Measurements from ENCODE around the gene TRIM56. TPM values are rescaled to one million over a fixed set of nuclear protein-coding genes. Genes with fewer than 3 reads are reported as not detected.

The TRIM56 gene
- total and polyA plus RNA-seq, 2 of the 13 experiments (the other 11 are each of a cell fraction or from before 2014, with no cell fraction given): 3.2 to 7.1 TPM

DNA sequence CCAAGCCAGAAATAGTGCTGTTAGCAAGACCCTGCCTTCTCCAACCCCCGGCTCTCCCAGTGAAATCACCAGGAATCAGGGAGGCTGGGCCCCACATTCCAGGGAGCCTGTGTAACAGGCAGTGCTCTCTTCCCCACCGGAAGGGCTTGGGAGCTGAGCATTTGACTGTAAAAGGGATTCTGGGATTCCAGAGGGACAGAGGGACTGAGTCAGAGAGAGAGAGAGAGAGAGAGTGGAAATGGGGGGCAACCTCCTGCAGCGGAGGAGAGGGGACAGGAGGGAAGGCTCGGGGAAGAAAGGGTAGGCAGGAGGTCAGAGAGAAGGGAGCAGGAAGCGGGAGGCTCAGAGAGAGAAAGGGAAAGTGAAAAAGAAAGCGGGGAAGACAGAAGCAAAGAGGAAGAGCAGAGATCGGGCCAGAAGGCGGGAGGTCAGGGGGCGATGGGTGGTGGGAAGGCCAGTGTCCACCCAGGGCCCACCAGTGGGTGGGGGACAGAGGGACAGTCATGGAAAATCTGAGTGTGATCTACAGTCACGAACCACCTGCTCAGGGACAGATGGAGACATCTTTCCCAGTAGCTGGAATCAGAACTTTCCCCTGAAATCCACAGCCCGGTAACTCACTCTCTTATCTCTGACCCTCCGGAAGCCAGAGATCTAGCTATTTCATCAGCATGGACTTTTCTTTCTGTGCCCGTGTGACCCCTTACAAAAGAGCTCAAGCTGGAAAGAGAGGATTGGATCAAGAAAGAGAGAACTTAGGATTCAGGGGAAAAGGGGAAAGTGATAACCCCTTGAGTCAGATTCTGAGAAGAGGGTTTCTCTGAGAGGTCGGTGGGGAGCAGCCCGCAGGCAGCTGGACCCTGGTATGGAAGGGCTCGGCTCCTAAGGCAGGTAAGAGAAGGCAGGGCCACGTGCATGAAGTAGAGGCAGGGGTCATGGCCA is 37.0 kb downstream of the TRIM56 start (continued):
- TF ChIP-seq, protein P1, sequence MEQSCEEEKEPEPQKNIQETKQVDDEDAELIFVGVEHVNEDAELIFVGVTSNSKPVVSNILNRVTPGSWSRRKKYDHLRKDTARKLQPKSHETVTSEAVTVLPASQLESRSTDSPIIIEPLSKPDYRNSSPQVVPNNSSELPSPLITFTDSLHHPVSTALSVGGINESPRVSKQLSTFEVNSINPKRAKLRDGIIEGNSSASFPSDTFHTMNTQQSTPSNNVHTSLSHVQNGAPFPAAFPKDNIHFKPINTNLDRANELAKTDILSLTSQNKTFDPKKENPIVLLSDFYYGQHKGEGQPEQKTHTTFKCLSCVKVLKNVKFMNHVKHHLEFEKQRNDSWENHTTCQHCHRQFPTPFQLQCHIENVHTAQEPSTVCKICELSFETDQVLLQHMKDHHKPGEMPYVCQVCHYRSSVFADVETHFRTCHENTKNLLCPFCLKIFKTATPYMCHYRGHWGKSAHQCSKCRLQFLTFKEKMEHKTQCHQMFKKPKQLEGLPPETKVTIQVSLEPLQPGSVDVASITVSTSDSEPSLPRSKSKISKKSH (CRISPR knock-in tag; IDR thresholded peaks at IDR 0.05; ENCODE audit: borderline replicate concordance): no peak
- TF ChIP-seq ZNF790 (CRISPR knock-in tag; IDR thresholded peaks at IDR 0.05; ENCODE audit: borderline replicate concordance) (no peak), ARID2 (CRISPR knock-in tag; IDR thresholded peaks at IDR 0.05; ENCODE audit: borderline replicate concordance) (0 out of 2 replicates have a peak, but pooled peaks have one; percentile 27), LCORL (IDR thresholded peaks at IDR 0.05) (peak; percentile 43; the same call in 1 of the 2 replicates), LCORL (CRISPR knock-in tag; IDR thresholded peaks at IDR 0.05) (no peak), ELF1 (CRISPR knock-in tag; IDR thresholded peaks at IDR 0.05) (peak; percentile 64; the same call in 1 of the 2 replicates), XRCC5 (optimal IDR thresholded peaks at IDR 0.05; ENCODE audit: low read length) (peak; percentile 72), CCAR2 (optimal IDR thresholded peaks at IDR 0.05; ENCODE audit: low read depth, low read length) (no peak), SAFB2 (CRISPR knock-in tag; IDR thresholded peaks at IDR 0.05; ENCODE audit: borderline replicate concordance, low read depth) (no peak), FOXA1 (IDR thresholded peaks at IDR 0.05) (no peak), FOXA1 (CRISPR knock-in tag; IDR thresholded peaks at IDR 0.05) (peak; percentile 83), HDAC2 (CRISPR knock-in tag; IDR thresholded peaks at IDR 0.05) (peak; percentile 49; the same call in 1 of the 2 replicates), TCF7L2 (IDR thresholded peaks at IDR 0.05; ENCODE audit: low read depth, low read length) (no peak), PHF20 (CRISPR knock-in tag; IDR thresholded peaks at IDR 0.05) (no peak; the same call in 1 of the 2 replicates)
- TF ChIP-seq, protein P2, sequence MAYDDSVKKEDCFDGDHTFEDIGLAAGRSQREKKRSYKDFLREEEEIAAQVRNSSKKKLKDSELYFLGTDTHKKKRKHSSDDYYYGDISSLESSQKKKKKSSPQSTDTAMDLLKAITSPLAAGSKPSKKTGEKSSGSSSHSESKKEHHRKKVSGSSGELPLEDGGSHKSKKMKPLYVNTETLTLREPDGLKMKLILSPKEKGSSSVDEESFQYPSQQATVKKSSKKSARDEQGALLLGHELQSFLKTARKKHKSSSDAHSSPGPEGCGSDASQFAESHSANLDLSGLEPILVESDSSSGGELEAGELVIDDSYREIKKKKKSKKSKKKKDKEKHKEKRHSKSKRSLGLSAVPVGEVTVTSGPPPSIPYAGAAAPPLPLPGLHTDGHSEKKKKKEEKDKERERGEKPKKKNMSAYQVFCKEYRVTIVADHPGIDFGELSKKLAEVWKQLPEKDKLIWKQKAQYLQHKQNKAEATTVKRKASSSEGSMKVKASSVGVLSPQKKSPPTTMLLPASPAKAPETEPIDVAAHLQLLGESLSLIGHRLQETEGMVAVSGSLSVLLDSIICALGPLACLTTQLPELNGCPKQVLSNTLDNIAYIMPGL (CRISPR knock-in tag; IDR thresholded peaks at IDR 0.05; ENCODE audit: borderline replicate concordance in 1 of 2, low read depth in 1 of 2): peak; percentile 26 to 65; a peak in 2 of 4 replicates
- TF ChIP-seq, protein P3, sequence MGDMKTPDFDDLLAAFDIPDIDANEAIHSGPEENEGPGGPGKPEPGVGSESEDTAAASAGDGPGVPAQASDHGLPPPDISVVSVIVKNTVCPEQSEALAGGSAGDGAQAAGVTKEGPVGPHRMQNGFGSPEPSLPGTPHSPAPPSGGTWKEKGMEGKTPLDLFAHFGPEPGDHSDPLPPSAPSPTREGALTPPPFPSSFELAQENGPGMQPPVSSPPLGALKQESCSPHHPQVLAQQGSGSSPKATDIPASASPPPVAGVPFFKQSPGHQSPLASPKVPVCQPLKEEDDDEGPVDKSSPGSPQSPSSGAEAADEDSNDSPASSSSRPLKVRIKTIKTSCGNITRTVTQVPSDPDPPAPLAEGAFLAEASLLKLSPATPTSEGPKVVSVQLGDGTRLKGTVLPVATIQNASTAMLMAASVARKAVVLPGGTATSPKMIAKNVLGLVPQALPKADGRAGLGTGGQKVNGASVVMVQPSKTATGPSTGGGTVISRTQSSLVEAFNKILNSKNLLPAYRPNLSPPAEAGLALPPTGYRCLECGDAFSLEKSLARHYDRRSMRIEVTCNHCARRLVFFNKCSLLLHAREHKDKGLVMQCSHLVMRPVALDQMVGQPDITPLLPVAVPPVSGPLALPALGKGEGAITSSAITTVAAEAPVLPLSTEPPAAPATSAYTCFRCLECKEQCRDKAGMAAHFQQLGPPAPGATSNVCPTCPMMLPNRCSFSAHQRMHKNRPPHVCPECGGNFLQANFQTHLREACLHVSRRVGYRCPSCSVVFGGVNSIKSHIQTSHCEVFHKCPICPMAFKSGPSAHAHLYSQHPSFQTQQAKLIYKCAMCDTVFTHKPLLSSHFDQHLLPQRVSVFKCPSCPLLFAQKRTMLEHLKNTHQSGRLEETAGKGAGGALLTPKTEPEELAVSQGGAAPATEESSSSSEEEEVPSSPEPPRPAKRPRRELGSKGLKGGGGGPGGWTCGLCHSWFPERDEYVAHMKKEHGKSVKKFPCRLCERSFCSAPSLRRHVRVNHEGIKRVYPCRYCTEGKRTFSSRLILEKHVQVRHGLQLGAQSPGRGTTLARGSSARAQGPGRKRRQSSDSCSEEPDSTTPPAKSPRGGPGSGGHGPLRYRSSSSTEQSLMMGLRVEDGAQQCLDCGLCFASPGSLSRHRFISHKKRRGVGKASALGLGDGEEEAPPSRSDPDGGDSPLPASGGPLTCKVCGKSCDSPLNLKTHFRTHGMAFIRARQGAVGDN (CRISPR knock-in tag; IDR thresholded peaks at IDR 0.05): peak; percentile 66
- TF ChIP-seq, protein P4, sequence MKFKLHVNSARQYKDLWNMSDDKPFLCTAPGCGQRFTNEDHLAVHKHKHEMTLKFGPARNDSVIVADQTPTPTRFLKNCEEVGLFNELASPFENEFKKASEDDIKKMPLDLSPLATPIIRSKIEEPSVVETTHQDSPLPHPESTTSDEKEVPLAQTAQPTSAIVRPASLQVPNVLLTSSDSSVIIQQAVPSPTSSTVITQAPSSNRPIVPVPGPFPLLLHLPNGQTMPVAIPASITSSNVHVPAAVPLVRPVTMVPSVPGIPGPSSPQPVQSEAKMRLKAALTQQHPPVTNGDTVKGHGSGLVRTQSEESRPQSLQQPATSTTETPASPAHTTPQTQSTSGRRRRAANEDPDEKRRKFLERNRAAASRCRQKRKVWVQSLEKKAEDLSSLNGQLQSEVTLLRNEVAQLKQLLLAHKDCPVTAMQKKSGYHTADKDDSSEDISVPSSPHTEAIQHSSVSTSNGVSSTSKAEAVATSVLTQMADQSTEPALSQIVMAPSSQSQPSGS (CRISPR knock-in tag; IDR thresholded peaks at IDR 0.05): peak; percentile 32
